Vagina (tissue), 2 donors: ENCODE measurements around the gene COQ8A.

Source experiments
- POLR2A ChIP-seq, 2 donors: fragments of 450-650 bp; IDR thresholded peaks; one replicate each; pipeline ENCODE4 v1.6.1; 2017; ENCODE audit warnings: antibody characterized with exemption in 2 of 2, mild to moderate bottlenecking in 2 of 2, moderate library complexity in 2 of 2
- POLR2AphosphoS5 ChIP-seq, 2 donors: sonication (generic); formaldehyde crosslinking; IDR thresholded peaks; one replicate each; pipeline ENCODE4 v1.9.0; 2017; ENCODE audit warnings: antibody characterized with exemption in 2 of 2, mild to moderate bottlenecking in 2 of 2, low read depth in 1 of 2; ENCODE audit not compliant: insufficient read depth in 1 of 2
- TF ChIP-seq, protein P1 (sequence below), 3 experiments: fragments of 450-650 bp in 2 of 3; fragments of 200-600 bp in 1 of 3; sonication (generic) in 1 of 3; IDR thresholded peaks; one replicate each; pipeline ENCODE4 v1.5.1; 2017 to 2019; ENCODE audit warnings: antibody characterized with exemption in 3 of 3, mild to moderate bottlenecking in 2 of 3, moderate library complexity in 2 of 3

GRCh38 chr1:227003165-227003564 is 63.1 kb downstream of the COQ8A start:
- TF ChIP-seq, protein P1, sequence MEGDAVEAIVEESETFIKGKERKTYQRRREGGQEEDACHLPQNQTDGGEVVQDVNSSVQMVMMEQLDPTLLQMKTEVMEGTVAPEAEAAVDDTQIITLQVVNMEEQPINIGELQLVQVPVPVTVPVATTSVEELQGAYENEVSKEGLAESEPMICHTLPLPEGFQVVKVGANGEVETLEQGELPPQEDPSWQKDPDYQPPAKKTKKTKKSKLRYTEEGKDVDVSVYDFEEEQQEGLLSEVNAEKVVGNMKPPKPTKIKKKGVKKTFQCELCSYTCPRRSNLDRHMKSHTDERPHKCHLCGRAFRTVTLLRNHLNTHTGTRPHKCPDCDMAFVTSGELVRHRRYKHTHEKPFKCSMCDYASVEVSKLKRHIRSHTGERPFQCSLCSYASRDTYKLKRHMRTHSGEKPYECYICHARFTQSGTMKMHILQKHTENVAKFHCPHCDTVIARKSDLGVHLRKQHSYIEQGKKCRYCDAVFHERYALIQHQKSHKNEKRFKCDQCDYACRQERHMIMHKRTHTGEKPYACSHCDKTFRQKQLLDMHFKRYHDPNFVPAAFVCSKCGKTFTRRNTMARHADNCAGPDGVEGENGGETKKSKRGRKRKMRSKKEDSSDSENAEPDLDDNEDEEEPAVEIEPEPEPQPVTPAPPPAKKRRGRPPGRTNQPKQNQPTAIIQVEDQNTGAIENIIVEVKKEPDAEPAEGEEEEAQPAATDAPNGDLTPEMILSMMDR (IDR thresholded peaks at IDR 0.05), result no peak
- TF ChIP-seq POLR2AphosphoS5 (IDR thresholded peaks at IDR 0.05; ENCODE audit: insufficient read depth in 1 of 2, low read depth in 1 of 2) (no peak), POLR2A (IDR thresholded peaks at IDR 0.05) (no peak)
